Stimulated activated naive CD8-positive, alpha-beta T cell treated with anti-CD3 and anti-CD28 coated beads, Interleukin-15, Interleukin-2, amounts not matched to agents 100 U/mL and 50 U/mL, for 24 hours (primary cell): ENCODE results near the gene ANKRD10.

ENCODE experiments used
- ATAC-seq: fragments of 150-1000 bp; cut with Tn5 transposase; one replicate; pipeline ENCODE4 v1.10.0; 2021
- DNase-seq: peaks from one replicate; pipeline ENCODE4 v3.0.0; 2021

ANKRD10 gene

DNA sequence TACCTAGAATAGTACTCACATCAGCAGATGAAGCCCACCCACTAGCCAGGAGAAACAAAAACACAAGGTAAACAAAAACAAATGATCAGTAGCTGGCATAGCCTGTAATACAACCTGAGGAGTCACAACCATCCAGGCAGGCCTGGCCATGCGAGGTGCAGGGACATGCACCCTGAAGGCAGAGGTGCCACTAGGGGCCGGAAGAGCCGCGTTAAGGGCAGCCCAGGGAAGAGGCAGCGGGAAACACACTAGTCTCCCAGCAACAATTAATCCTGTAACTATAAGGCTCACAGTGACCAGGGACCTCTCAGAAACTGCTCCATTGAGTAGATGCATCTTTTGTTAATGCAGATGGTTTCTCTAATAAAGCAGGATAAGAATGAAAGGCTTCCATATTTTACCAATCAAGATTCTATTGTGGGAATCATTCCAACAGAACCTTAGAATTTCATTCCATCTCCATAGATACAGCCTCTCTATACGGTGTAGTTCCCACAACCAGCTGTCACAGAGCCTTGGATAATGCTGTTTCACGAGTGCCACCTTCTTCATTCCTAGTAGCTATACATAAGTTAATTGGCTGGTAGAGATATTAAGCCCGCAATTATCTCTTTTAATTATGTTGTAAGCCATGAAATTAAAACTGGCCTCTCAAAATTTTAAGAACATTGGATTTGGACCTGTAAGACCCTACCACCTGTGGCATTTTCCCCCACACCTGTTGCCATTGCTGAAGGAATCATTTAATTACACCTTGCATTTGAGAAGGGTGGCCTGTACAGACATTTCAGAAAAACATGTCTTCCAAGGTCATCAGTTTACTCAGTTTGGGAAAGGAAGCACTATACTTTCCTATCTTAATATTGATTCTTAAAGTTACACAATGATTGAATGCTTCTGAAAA lies 28.7 kb downstream of the ANKRD10 start:
- DNase-seq (no peak), ATAC-seq (no peak)

DNA sequence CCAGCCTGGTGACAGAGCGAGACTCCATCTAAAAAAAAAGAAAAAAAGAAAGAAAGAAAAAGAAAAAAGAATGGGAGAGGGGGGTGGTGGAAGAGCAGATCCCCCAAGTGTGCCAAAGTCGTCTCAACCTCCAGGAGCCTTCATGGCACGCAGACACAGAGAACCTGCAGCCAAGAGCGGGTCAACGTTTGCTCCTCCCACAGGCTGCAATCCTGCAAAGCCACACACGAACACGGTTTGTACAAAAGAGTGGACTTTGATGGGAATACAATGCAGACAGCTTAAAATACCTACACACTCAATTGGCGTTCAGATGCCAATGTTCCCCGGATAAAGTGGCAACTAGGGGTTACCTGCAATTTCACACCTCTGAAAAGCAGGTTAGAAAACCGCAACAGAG lies 29.4 kb downstream of the ANKRD10 start:
- ATAC-seq (no peak), DNase-seq (no peak)

DNA sequence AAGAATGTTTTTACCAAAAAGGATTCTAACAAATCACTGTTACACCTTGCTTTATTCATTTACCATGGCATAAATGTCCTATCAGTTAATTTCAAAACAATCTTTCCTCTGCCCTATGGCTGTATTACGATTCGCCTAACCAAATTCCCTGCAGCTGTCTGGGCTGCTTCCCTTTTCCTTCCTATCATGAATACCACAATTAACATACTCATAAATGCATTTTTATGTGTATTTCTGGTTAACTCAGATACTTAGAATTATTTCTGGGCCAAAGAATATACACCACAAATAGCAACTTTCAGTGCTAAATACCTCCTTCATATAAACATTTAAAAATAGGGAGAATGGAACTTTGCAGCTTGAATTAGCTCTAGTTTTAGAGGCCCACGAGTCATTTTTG lies 30.4 kb downstream of the ANKRD10 start:
- DNase-seq (no peak), ATAC-seq (no peak)

DNA sequence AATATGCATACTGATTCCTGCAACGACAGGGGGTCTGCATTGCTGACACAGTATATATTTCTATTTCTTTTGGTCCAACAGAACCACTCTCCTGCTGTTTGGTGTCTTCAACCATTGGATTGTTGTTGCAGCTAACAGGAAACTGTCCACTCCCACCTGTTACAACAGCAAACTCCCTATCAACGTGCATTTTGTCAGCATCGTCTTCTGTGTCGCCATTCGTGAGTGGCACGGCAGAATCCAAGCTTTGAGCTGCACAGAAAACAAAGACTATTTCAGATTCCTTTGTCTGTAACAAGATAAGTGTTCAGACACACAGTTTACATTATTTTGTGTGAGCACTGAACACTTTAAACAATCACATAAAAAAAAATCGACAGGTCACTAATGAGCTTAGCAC lies 31.3 kb downstream of the ANKRD10 start:
- ATAC-seq: no peak
- no peak for DNase-seq

DNA sequence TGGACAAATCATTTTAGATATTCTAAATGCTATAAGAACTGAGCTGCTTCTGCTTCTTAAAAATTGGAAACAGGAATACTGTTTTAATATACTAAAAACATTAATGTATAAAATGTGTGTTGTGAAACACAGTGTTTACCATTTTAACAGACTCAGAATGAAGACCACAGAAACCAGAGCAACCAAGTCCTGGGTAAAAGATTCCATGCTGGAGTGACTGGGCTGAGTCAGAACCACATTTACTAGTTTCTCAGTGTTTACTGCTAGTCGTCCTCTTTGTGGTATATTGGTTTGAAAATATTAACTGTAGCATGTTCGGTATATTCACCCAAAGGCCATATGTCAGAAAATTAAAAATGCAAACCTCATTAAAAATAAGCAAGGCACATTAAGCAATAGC lies 31.9 kb downstream of the ANKRD10 start:
- ATAC-seq: peak; percentile 67
- no peak for DNase-seq

DNA sequence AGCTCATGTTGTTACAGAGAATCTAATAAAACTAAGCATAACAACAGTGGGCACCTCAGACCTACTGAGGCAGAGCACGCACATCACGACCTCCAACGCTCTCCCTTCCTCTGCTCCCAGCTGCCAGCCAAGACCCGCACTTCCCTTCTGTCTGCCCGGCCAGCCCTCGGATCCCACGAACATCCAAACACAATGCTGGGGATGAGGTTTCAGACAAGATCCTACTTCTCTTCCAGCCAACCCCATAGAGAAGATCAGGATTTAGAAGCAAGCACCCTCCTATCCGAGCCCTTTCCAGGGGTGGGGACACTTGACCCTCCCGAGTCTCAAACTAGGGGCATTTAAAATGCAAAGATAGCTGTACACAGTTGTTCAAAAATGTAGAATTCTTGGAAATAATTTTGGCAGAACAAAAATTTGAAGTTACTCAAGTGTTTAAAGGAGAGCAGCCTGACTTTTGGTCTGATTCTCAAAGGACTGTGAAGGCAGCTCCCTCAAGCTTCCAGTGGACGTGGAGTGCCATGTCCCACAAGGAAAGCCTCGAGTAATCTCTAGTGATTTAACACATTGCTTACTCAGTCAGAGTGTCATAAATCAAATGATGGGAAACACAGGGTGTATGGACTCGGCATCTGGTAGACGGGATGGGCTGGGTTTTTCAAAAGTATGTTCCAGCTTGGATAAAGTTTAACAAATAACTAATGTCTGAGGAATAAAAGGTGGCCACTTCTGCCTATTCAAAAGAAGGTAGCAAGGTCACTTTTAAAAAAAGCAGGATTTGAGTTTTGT lies 32.8 kb downstream of the ANKRD10 start:
- no peak for ATAC-seq
- DNase-seq: no peak

DNA sequence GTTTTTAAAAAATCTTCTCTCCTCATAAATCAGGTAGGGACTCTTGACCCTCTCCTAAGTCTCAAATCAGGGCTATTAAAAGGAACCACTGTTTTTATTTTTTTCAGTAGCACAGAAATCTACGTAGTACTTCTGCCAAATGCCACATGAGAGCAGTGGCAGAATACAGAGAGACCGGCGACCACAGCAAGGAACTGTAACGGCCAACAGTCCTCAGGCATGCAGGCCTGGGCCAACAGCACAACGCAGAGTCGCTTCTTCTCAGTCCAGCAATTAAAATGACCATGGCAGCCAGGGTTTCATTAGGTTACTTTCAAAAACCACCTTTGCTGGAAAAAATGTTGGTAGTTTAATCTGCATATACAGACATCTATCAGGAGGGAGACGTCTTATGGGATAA lies 34.2 kb downstream of the ANKRD10 start:
- no peak for ATAC-seq
- DNase-seq: no peak

DNA sequence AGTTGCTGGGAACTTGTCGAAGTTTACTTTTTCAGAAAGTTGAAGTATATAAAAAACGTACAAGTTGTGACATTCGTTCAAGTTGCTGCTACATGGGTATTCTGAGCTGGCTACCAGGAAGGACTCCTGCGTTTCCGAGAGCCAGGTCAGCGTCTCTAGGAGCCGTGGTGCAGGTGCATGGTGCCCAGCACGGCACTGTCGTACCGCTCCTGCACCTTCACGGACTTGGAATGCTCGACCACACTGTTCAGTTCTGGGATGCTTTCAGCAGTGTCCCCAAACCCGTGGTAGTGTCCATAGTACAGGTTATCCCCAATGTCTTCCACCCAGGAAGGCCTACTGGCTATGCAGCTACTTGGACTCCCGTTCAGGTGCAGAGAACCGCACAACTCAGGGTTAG lies 35.4 kb downstream of the ANKRD10 start:
- no peak for DNase-seq
- ATAC-seq: no peak

DNA sequence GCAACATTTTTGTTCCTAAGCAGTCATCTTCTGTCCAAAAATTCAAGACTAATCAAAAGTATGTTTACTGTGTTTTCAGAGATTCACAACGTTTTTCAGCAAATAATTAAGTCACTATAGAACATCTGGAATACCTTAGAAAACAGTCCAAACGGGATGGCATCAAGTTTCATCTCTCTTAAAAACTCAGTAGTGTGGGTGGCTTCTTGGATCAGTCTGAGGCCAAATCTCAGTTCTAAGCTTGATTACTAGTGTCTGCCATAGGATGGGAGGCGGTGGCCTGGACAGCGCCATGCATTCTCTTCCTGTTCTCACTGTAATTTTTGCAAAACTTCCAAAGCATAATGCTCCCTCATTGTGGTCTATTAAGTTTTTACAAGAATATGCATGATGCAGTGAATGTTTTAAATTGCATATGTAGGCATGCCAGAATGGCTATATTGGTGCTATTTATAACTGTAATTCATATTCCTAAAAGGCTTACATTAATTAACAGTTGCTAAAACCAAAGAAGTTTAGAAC lies 37.1 kb downstream of the ANKRD10 start:
- no peak for ATAC-seq
- no peak for DNase-seq

DNA sequence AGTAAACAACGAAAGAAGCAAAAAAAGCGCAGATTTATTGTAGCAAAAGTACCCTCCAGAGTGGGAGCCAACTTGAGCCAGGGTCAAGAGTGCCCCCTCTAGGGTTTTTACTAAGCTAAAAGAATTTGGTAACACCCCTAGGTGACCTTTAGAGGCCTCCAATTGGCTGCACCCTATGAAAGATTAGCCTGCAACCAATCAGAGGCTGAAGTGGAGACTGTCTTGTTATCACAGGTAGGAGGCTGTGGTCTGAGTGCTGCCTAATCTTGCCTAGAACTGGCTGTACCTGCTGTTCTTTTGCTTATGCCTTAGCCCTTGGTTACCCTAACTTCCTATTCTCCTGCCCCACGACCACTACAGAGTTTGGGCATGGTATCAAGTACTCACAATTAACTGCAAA lies 38.3 kb downstream of the ANKRD10 start:
- no peak for ATAC-seq
- DNase-seq: no peak

DNA sequence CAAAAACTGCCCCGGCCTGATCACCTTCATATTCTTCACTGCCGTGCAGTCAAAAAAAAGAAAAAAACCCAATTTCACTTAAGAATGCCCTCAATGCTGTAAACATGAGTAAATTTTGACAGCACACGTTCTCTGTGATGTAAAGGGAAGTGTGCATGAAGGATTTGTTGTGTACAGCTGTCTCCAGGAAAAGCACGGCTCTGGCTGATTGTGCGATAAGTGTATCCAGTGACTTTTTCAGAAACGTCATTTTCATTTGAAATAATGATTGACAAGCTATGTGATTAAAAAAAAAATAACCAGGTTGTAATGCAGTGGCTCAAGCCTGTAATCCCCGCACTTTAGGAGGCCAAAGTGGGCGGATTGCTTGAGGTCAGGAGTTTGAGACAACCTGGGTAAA lies 39.6 kb downstream of the ANKRD10 start:
- ATAC-seq (no peak), DNase-seq (no peak)

DNA sequence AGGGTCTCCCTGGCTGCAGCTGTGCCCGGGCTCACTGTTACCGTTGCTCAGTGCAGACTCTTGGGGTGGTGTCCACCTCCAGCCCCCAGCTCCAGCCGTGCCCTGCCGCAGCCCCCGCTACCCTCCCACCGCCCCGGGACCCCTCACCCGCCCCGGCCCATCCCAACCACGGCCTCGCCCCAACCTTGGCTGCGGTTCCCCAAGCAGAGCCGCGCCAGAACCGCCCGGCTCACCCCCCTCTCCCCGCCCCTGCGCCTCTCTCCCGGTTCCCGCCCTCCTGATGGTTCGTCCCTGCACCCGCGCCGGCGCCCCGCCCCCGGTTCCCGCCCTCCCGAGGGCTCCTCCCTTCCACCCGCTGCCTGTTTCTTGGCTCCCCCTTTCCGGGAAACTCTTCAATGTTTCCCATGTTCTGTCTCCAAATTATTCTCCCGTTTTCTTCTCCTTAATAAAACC lies 40.3 kb downstream of the ANKRD10 start:
- ATAC-seq: peak; percentile 83
- DNase-seq: peak; percentile 78

DNA sequence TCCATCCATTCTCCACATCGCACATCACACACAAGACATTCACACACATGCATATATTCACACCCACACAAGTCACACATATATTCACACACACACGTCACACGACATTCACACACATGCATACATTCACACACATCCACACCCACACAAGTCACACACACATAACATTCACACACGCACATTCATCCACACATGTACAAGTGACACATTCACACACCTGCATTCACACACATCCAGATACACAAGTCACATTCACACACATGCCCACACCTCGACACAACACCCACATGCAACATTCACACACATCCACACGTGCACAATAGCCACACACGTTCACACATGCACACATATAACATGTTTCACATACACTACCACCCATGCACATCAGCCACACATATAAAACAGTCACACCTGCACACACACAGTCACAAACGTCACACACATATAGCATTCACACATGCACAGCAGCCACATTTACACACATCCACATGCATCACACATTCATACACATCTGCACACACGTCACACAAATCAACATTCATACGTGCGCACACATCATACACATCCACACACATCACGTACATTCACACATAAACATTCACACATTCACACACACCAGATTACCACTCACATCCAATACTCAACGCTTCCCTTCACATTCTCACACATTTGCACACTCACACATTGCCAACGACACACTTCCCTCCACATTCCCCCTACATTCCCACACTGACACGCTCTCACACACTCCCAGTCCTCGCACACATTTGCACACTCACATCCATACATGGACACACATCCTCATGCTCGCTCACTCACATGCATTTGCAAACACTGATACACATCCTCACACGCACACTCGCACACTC lies 41.0 kb downstream of the ANKRD10 start:
- no peak for ATAC-seq
- DNase-seq: no peak

DNA sequence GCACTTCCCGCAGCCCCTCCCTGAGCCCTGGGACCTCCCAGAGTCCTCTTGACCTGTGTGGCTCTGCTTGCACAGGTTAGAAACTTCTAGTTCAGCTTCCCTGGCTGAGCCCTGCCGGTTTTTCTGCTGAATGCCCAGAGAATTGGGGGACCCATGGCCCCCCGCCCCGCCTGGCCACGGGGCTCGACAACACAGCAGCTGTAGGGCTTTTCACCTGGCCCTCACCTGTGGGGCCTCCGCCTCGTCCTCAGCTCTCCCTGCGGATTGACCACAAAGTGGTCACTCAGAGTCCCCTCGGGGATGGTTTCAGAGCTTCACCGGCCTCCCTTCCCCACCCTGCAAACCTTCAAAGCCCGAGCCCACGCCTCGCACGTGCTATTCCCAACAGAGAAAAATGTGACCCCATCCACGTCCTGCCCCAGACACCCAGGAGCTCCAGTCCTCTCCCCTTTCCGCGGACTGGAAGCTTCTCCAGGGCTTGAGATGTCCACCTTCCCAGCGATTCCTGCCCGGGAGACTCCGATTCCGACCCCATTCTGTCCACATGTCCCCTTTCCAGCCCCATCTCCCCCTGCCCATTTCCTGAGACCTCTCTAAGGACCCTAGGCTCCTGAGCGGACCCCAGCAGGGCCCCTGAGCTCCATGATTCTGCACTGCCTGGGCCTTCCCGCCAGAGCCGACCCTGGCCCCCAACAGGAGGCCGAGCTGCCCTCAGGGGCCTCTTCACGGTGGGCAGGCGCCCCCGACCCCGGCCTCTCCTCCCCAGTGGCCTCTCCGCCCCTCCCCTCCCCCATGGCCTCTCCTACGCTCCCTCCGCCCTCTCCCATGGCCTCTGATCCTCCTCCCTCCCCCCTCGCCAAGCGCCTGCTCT lies 41.9 kb downstream of the ANKRD10 start:
- DNase-seq: no peak
- no peak for ATAC-seq

DNA sequence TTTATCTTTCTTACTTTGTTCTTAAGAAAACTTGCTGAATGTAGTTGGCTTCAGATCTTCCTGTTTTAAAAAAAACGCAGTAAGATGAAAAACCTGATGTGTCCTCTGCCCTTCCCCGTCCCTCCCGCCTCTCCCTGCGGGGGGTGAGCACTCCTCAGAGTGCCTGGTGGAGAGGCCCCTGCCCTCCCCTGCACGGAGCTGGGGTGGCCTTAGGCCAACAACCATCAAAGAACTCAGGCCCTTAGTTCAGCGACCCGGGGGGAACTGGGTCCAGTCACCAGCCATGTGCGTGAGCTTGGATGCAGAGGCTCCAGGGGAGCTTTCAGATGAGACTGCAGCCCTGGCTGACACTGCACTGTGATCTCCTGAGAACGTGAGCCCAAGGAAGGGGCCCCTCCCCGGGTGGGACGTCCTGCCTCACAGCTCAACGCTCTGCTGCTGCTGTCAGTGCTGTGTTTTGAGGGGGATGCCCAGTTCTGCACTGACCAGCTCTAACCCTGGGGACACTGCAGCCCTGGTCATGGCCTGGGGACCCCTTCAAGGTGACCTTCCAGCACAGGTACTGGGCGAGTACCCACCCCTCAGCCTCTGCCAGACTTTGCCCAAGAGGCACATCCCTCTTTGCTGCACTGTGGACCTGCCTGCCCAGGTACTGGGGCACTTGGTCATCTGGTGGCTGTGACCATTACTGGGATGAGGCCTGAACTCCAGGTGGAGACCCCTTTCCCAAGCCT lies 42.7 kb downstream of the ANKRD10 start:
- DNase-seq (no peak), ATAC-seq (no peak)

DNA sequence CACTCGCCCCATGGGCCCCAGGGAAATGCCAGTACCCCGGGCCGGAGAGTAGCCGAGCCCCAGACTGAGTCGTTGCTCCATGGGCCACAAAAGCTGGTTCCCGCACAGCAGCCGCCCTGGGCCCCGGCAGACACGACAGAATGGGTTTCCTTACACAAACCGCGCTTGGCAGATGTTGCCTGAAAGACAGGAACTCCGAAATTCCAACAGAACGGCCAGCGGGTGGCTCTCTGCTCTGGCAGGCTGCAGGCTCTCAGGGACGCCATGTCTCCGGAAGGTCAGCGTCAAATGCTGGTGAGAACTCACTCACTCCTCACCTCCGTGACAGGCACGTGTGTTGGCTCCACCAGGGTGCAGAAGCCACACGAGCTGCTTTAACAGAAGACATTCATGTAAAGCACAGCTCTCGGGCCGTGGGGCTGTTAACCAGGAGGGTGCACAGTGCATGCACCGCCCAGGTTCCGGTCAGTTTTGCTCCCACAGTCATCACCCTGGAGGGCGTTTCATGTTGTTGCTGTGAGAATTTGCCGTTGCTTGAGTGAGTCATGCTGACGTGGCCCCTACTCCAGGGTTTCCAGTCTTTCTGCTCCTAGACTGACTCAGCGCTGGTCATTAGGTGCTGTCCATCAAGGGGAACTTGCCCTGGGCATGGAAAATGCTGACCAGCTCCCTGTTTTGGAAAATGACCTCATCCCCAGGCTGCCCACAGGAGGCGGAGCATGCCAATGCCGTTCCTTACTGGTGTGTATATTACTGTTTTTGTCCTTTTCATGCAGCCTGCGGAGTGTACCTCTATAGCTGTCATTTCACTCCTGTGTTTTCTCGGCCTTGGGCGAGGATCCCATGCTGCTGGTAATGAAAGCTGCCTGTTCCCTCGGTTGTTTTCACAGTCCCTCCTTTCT lies 44.8 kb downstream of the ANKRD10 start:
- DNase-seq (peak; percentile 26), ATAC-seq (peak; percentile 37)

DNA sequence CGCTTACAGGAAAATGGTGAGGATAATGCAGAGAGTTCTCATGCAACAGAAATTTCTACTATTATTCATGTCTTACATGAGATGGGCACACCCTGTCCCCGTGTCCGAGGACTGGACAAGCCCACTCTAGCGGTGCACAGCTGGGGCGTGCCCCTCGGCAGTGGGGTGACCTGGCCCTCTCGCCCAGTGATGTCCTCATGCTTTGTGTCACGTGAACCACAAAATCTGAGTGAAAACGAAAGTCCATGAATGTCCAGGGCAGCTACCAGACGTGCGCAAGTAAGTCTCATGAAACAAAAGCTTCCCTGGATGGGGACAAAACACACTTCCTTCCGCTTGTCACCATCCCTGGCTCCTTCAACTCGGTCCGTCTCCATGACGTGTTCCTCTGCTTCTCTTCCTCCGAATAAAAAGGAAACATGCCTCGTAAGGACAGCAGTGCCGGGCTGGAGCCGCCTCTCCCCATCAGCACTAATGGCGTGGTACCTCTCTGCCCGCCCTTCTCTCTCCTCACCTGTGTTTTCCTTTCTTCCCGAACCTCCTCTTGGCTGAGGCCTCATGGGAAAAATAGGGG lies 45.6 kb downstream of the ANKRD10 start:
- no peak for DNase-seq
- ATAC-seq: no peak

DNA sequence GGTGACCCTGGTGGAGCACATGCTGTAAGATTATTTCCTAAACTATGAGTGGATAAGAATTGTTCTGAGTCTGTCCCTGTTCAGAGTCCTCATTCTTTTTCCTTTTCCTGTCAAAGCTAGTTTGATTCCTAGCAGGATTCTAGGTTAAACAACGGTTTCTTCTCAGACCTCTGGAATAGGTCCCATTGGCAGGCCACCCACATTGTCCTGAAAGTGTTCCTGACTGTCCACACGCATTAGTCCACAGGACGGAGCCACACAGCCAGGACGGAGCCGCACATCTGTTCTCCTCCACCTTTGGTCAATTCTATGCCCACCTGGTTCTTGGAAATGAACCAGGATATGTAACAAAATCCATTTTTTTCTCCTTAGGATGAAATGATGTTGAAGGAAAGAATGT lies 46.1 kb downstream of the ANKRD10 start:
- DNase-seq (no peak), ATAC-seq (no peak)

DNA sequence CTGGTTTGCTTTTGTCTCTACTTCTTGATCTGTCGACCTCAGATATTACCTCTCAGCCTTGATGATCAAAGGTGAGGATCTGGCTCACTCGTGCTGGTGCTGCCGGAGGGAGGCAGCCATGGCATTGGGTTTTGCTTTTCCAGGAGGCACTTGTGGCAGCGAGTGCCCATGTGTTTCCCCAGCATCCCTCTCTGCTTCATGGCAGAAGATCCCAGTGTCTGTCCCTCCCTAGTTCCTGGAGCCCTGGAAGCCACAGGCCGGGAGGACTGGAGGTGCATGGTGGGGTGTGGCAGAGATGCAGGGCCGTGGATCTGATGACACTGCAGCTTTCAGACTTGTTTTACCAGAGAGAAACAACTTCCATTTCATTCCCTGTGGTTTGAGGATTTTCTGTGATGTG lies 47.5 kb downstream of the ANKRD10 start:
- no peak for ATAC-seq
- no peak for DNase-seq
